ENCODE data around the gene DBNL. TPM values are rescaled to one million over a fixed set of nuclear protein-coding genes. Genes with fewer than 3 reads are reported as not detected.

The DBNL gene
- total RNA-seq, 1 donor from 2014 or later = 110 TPM

- no peaks in the 10 kb centered on the region for H3K27me3 ChIP-seq (ENCODE audit: control insufficient read depth, insufficient read depth, low read length)
- TF ChIP-seq CTCF (IDR thresholded peaks at IDR 0.05; ENCODE audit: insufficient read depth, low read length, severe bottlenecking) = no peak
- DNase-seq (ENCODE audit: low read depth) (no peak), FAIRE-seq (no peak)
- no peak overlapping the region for H3K4me3 ChIP-seq (ENCODE audit: low read depth, low read length)
- peaks cover 8% of the 10 kb centered on the region for H3K36me3 ChIP-seq (ENCODE audit: control insufficient read depth, insufficient read depth, low read length)
Measured at GRCh38 chr7:44064791-44065430, 20.4 kb downstream of the DBNL start.

GRCh38 chr7:44065431-44066110, 21.1 kb downstream of the DBNL start, which contains the start of gene PGAM2:
Gene PGAM2, minus strand, starts transcription at chr7:44065567. Its CDS starts 38 bp downstream, at chr7:44065529.
- TF ChIP-seq CTCF (IDR thresholded peaks at IDR 0.05; ENCODE audit: insufficient read depth, low read length, severe bottlenecking) = no peak
- no peaks in the 10 kb centered on the region for H3K27me3 ChIP-seq (ENCODE audit: control insufficient read depth, insufficient read depth, low read length)
- peaks cover 4% of the 10 kb centered on the region for H3K36me3 ChIP-seq (ENCODE audit: control insufficient read depth, insufficient read depth, low read length)
- FAIRE-seq (no peak), DNase-seq (ENCODE audit: low read depth) (no peak)
- no peak within 1 kb of the TSS for H3K4me3 ChIP-seq (ENCODE audit: low read depth, low read length)

GRCh38 chr7:44066111-44066460, 21.6 kb downstream of the DBNL start:
- TF ChIP-seq CTCF (IDR thresholded peaks at IDR 0.05; ENCODE audit: insufficient read depth, low read length, severe bottlenecking) = no peak
- no peaks in the 10 kb centered on the region for H3K36me3 ChIP-seq (ENCODE audit: control insufficient read depth, insufficient read depth, low read length)
- FAIRE-seq = no peak
- no peaks in the 10 kb centered on the region for H3K27me3 ChIP-seq (ENCODE audit: control insufficient read depth, insufficient read depth, low read length)
- no peak overlapping the region for H3K4me3 ChIP-seq (ENCODE audit: low read depth, low read length)
- no peak for DNase-seq (ENCODE audit: low read depth)

- TF ChIP-seq CTCF (IDR thresholded peaks at IDR 0.05; ENCODE audit: insufficient read depth, low read length, severe bottlenecking) = no peak
- FAIRE-seq = no peak
- Histone ChIP-seq H3K4me3 (ENCODE audit: low read depth, low read length) (no peak overlapping the region), H3K36me3 (ENCODE audit: control insufficient read depth, insufficient read depth, low read length) (no peaks in the 10 kb centered on the region), H3K27me3 (ENCODE audit: control insufficient read depth, insufficient read depth, low read length) (no peaks in the 10 kb centered on the region)
- no peak for DNase-seq (ENCODE audit: low read depth)
Measured at GRCh38 chr7:44066494-44067063, 22.1 kb downstream of the DBNL start.

GRCh38 chr7:44067064-44067951, 22.8 kb downstream of the DBNL start:
- Histone ChIP-seq H3K27me3 (ENCODE audit: control insufficient read depth, insufficient read depth, low read length) (no peaks in the 10 kb centered on the region), H3K36me3 (ENCODE audit: control insufficient read depth, insufficient read depth, low read length) (no peaks in the 10 kb centered on the region), H3K4me3 (ENCODE audit: low read depth, low read length) (no peak overlapping the region)
- no peak for FAIRE-seq
- TF ChIP-seq CTCF (IDR thresholded peaks at IDR 0.05; ENCODE audit: insufficient read depth, low read length, severe bottlenecking) = no peak
- no peak for DNase-seq (ENCODE audit: low read depth)

Data from bronchial epithelial cell (primary cell).